HL-60/S4 treated with phorbol 12-myristate 13-acetate at 8.2 ng/mL for 4 days and 3 days (cell line): ENCODE results near the gene IGF2BP2.
"Not testable (repeated sequence)": the region's sequence is repeated elsewhere in the genome, so short reads cannot be mapped to it uniquely, and the experiment has no call there.

Source experiments
- in situ Hi-C: fragments of 300-500 bp; cut with MboI; formaldehyde crosslinking; loops from 2 replicates; pipeline ENCODE4 v1.15.0; 2022; ENCODE audit warnings: low sequenced_read_pairs

The IGF2BP2 gene

DNA sequence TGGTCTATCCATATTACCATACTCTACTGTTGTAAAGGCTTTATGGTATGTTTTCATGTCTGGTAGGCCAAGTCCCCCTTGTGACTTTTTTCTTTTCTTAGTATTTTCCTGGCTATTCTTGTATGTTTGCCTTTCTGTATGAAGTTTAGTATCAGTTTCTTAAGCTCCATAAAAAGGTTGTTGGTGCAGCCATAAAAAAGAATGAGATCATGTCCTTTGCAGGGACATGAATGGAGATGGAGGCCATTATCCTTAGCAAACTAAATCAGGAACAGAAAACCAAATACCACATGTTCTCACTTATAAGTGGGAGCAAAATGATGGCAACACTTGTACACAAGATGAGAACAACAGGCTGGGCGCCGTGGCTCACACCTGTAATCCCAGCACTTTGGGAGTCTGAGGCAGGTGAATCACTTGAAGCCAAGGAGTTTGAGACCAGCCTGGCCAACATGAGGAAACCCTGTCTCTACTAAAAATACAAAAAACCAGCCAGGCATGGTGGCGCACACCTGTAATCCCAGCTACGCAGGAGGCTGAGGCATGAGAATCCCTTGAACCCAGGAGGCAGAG lies 13.7 kb upstream of the IGF2BP2 start:
- in situ Hi-C loops, result not testable (repeated sequence)

DNA sequence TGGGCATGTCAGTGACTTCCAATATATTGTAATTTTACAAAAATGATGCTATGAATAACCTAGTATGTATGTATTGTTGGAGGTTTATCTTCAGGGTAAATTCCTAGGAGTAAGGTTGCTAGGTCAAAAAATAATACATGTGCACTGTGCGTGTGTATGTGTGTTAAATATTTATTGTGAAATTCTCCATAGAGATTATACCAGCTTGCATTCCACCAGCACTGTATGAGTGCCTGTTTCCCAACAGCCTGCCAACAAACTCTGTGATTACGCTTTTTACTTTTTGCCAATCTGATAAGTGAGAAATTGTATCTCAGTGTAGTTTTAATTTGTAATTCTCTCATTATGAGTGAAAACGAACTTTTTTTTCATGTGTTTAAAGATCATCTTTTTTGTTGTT lies 12.6 kb upstream of the IGF2BP2 start:
- in situ Hi-C loops, result no loop called here

DNA sequence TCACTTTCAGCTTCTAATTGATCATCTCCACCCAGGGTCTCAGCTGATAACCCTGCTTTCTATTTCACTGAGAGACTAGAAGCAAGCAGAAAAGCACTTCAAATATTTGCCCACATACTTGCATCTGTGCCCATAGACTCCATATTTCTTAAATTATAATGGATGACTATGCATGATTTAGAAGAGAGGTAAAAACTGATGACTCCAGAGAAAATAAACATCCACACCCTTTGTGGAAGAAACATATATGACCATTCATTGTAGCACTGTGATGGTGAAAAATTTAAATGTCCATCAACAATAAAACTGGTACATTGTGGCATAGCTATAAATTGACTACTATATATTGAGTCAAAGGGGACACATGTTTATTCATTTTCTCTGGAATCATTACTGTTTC lies 7.1 kb upstream of the IGF2BP2 start:
- in situ Hi-C loops, result no loop called here

DNA sequence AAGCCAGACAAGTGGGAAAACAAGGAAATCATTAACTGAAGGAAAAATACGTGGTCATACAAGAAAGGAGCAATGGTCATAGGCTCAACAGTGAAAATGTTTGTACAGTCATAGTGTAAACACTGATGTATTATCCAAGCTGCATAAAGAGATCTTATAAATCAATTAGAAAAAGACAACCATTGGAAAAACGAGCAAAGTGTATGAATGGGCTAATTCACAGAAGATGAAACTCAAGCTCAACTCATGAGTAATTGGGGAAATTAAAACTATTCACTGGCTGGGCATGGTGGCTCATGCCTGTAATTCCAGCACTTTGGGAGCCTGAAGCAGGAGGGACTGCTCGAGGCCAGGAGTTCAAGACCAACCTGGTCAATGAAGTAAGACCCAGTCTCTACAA lies 6.4 kb upstream of the IGF2BP2 start:
- in situ Hi-C loops, result no loop called here

DNA sequence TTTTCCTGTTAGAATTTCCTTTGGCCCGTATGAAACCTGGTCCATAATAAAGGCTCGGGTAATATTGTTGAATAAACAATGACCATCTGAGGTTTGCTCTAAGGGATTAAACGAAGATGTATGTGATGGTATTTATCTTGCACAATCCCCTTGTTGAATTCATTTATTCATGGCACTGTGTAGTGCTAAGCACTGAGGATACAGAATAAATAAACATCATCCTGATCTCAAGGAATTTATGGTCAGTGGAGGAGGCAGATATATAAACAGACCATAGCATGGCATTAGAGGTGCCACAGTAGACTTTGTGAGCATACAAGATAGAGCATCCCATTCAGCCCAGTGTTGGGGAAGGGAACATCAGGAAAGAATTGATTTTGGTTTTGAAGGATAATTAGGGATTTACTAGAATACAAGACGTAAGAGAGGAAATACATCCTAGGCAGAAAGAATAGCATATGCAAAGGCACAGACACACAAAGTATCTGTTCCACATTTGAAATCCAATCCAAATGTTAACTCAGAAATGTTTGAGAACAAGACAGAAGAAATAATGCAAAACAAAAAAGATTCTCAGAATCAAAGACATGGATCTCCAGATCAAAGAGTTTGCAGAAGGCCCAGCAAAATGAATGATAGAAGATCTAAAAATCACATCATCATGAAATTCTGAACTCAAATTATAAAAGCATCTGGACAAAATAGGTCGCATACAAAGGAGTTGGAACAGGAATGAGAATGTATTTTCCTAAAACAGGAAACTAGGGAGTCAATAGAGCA lies 5.4 kb upstream of the IGF2BP2 start:
- in situ Hi-C loops, result no loop called here

- in situ Hi-C loops, result no loop called here
Measured at GRCh38 chr3:185828755-185829154, 3.9 kb upstream of the IGF2BP2 start.

- in situ Hi-C loops, result no loop called here
Measured at GRCh38 chr3:185827595-185828344, 2.9 kb upstream of the IGF2BP2 start.

GRCh38 chr3:185825639-185826481 lies 1.0 kb upstream of the IGF2BP2 start:
- in situ Hi-C loops, result no loop called here

GRCh38 chr3:185824051-185825005 lies 514 bp downstream of the IGF2BP2 start:
- in situ Hi-C loops, result no loop called here

GRCh38 chr3:185823078-185824044 lies 1.5 kb downstream of the IGF2BP2 start:
- in situ Hi-C loops, result no loop called here

DNA sequence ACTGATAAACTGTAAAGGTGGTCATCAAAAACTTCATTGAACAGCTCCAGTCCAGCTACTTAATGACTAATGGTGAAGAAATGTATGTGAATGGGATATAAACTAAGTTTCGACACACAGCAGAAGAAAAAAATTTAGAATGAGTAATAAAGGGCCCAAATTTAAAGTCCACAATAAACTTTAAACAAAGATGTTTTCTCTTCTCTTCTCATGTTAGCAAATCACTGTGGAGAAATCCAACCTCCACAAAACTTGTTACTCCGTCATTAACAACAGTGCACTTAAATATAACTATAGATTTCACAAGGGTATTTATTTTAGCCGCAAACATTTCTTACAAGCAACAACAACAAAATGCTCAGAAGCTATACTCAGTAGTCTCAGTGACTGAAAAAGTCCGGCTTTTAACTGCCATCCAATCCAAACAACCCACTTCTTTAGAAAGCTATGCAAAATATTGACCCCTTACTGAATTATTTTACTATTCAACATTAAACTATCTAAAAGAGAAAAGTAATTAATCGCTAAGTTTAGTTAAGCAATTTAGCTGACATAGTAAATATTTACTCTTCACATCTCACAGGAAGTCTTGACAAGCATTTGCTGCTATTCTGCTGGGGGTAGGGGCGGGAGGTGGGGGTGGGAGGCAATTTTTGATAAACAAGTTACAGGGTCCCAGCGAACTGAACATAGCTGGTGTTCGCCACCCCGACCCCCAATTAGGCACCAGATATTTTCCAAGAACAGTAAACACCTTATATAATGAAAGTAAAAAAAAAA lies 2.4 kb downstream of the IGF2BP2 start:
- in situ Hi-C loops, result no loop called here

DNA sequence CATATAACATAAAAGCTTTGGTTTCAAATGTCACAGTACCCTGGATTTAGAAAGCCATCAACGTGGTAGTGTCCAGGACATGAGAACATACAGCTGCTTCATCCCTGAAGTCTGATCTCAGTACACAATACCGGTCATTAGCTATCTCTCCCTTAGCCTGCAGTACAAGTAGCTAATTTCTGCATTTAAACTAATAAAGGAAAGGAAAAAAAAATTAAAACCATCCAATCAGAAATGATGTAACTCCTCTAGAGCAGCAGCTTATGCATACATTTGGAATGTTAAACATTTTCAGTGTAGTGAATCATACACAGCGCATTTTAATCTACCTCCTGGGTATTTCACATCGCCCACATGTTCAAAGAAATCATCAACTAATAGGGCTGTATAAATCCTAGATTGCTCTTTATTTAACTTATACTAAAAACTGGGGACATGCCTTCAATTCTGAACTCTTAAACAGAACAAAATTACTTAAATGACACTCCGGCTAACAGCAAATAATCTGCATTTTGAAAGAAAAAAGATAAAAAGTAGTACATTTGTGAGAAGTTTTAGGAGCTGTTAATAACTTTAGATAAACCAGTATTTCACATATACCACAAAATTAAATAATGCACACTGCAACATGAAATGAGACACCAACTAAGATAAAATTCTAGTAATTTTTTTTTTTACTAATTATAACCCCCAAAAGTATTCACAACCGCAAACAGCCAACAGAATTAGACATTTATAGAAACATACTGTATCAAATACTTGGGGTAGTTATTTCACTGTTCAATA lies 3.7 kb downstream of the IGF2BP2 start:
- in situ Hi-C loops, result no loop called here

DNA sequence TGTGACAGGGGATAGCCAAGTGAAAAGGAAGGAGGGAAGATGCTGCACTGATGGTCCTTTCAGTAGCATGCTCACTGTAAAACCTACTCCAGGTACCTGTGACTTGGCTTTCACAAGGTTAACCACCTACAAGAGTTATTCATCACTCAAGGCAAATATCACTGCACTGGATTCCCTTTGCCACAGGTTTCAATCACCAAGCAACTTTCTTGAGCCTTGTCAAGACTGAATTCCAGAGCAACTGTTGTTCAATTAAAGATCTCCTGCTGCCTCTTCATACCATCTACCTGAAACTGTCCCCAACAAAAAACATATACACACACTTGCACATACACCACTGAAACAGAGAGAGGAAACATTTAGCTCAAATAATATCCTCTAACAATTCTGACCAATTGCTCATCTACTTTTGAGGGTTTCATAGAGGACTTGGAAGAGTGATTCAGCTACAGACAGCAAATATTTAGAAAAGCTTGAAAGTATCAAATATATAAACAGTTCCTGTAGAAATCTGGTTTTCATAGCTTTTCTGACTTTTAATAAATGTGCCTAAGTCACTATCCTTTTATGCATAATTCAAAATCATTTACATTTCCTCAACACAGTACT lies 6.5 kb downstream of the IGF2BP2 start:
- in situ Hi-C loops, result no loop called here

DNA sequence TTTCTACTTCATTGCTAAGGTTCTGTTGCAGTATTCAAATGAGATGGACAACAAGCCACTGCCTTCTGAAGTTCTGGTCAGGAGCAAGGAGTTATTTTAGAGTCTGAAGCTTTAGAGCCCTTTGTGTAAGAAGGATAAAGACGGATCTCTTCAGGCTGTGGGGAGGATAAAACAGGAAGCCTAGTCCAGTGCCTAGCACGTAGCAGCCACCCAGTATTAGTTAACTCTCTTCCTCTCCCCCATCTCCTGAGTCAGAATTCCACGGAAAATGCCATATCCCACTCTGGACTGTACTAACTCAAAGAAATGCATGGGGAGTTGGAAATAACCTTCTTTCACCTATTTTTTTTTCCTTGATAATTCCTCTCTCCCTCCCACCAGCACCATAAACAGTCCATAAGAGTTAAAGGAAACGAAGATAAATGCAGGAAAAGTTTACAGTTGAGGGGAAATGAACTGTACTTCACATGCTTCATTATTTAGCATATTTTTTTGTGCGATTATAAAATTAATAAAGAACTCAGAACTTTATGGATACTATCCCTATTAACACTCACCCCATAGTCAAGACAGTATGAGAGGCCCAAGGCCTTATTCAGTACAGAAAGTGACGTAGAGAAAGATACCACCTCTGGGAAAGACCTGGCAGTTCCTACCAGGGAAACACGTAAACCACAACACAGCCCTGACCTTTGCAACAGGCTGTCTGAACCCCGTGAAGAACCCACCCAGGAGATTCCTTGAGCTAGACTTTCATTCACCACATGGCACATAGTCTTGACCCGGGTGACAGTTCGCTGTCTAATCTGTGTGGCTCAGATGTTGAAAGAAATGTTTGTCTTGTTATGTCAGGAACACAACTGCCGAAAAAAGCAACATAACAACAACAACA lies 9.2 kb downstream of the IGF2BP2 start:
- in situ Hi-C loops, result no loop called here

GRCh38 chr3:185813691-185814215 lies 11.1 kb downstream of the IGF2BP2 start:
- in situ Hi-C loops, result no loop called here

DNA sequence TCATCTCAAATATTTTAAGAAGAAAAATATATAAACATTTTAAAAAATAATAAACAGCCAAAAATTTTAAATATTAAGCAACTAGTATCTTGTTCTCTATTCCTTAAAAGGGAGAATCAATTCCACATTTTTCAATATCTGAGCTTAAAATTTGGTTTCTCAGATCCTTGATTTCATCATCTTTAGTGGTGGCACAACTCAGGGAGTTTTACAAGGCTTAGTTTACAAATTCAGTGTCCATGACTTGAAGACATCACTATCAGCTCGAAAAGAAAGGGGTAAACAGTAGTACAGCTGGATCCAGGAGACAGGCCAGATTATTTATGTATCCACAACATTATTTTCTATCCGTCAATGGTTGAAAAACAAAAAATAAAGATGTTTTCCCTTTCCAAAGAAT lies 11.6 kb downstream of the IGF2BP2 start:
- in situ Hi-C loops, result no loop called here
